CD4-positive, alpha-beta T cell (primary cell): ENCODE measurements around the gene PRR13. TPM values are rescaled to one million over a fixed set of nuclear protein-coding genes. Genes with fewer than 3 reads are reported as not detected.

Experiments
- ATAC-seq: fragments of 200-7000 bp; cut with Tn5 transposase; one replicate; pipeline ENCODE4 v1.10.0; 2022; ENCODE audit warnings: mild to moderate bottlenecking; ENCODE audit not compliant: poor library complexity
- CTCF ChIA-PET: fragments of 350-600 bp; sonication (Branson Sonifier 250); formaldehyde crosslinking; loops from one replicate; lab custom pipeline; 2021; ENCODE audit warnings: antibody characterized with exemption, inconsistent platforms; lab: Charles Lee
- POLR2A ChIA-PET: fragments of 350-600 bp; sonication (Branson Sonifier 250); formaldehyde crosslinking; loops from one replicate; lab custom pipeline; 2021; ENCODE audit warnings: antibody characterized with exemption, inconsistent platforms; lab: Charles Lee
- DNase-seq, 14 experiments: peaks; one replicate each; pipeline ENCODE4 v3.0.0-alpha.2; 2013 to 2020; ENCODE audit warnings: mixed read lengths in 2 of 14
- H3K27ac ChIP-seq, 2 donors: one replicate each; pipeline versions ENCODE4 v1.5.1 to v1.7.0; 2013; ENCODE audit warnings: low read length in 2 of 2, low read depth in 1 of 2, mild to moderate bottlenecking in 1 of 2
- H3K27me3 ChIP-seq, 2 experiments: 1 replicate in 1 of 2; 2 replicates in 1 of 2; pipeline versions ENCODE4 v1.6.1 to v1.7.0; 2013; ENCODE audit warnings: low read length in 2 of 2, control low read depth in 1 of 2, mild to moderate bottlenecking in 1 of 2, moderate library complexity in 1 of 2; ENCODE audit not compliant: insufficient read depth in 2 of 2, control insufficient read depth in 1 of 2
- H3K36me3 ChIP-seq: one replicate; pipeline ENCODE4 v1.6.1; 2013; ENCODE audit warnings: low read length, control low read depth; ENCODE audit not compliant: insufficient read depth
- H3K4me1 ChIP-seq: one replicate; pipeline ENCODE4 v1.6.1; 2013; ENCODE audit warnings: low read length, control low read depth; ENCODE audit not compliant: insufficient read depth
- H3K4me3 ChIP-seq: one replicate; pipeline ENCODE4 v1.5.1; 2013; ENCODE audit warnings: mild to moderate bottlenecking, low read length, moderate library complexity
- H3K9me3 ChIP-seq, 2 experiments: 1 replicate in 1 of 2; 2 replicates in 1 of 2; pipeline versions ENCODE4 v1.6.1 to v1.7.0; 2013; ENCODE audit warnings: low read length in 2 of 2, mild to moderate bottlenecking in 2 of 2, control low read depth in 1 of 2, moderate library complexity in 1 of 2; ENCODE audit not compliant: control insufficient read depth in 1 of 2, insufficient read depth in 1 of 2
- H3K27ac Mint-ChIP-seq: one replicate; pipeline ENCODE4 v1.8.0; 2020; ENCODE audit warnings: mixed read lengths
- H3K27me3 Mint-ChIP-seq: one replicate; pipeline ENCODE4 v1.8.0; 2021; ENCODE audit warnings: mixed read lengths
- H3K36me3 Mint-ChIP-seq: one replicate; pipeline ENCODE4 v1.8.0; 2021; ENCODE audit warnings: low read depth, mixed read lengths
- H3K4me1 Mint-ChIP-seq: one replicate; pipeline ENCODE4 v1.8.0; 2021; ENCODE audit warnings: low read depth, mixed read lengths
- H3K4me3 Mint-ChIP-seq: one replicate; pipeline ENCODE4 v1.8.0; 2020; ENCODE audit warnings: mild to moderate bottlenecking, mixed read lengths
- H3K9me3 Mint-ChIP-seq: one replicate; pipeline ENCODE4 v1.8.0; 2020; ENCODE audit warnings: mixed read lengths
- intact Hi-C, 2 experiments: fragments of 100-400 bp; cut with DNase I in 1 of 2; cut with micrococcal nuclease in 1 of 2; formaldehyde crosslinking; loops; one replicate each; pipeline versions ENCODE4 v1.15.1 to v1.9.0; 2023 to 2025; cut with DNase I, micrococcal nuclease
- total RNA-seq, 174 experiments: library from RNA in 2 of 174; stranded (reverse) in 2 of 174; gene quantifications; one replicate each; pipeline ENCODE4 v1.2.3 and lab custom pipeline; 2021 to 2026
- TF ChIP-seq, protein P1 (sequence below): fragments of 200-600 bp; IDR thresholded peaks from one replicate; pipeline ENCODE4 v1.8.0; 2022; ENCODE audit warnings: antibody characterized with exemption, mild to moderate bottlenecking

PRR13 gene
- total RNA-seq, 2 experiments from 2014 or later: 133 to 142 TPM

GRCh38 chr12:53482626-53483168, 41.2 kb downstream of the PRR13 start:
- TF ChIP-seq, protein P1, sequence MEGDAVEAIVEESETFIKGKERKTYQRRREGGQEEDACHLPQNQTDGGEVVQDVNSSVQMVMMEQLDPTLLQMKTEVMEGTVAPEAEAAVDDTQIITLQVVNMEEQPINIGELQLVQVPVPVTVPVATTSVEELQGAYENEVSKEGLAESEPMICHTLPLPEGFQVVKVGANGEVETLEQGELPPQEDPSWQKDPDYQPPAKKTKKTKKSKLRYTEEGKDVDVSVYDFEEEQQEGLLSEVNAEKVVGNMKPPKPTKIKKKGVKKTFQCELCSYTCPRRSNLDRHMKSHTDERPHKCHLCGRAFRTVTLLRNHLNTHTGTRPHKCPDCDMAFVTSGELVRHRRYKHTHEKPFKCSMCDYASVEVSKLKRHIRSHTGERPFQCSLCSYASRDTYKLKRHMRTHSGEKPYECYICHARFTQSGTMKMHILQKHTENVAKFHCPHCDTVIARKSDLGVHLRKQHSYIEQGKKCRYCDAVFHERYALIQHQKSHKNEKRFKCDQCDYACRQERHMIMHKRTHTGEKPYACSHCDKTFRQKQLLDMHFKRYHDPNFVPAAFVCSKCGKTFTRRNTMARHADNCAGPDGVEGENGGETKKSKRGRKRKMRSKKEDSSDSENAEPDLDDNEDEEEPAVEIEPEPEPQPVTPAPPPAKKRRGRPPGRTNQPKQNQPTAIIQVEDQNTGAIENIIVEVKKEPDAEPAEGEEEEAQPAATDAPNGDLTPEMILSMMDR: no peak
- H3K4me1 Mint-ChIP-seq: peaks cover 11% of the 10 kb centered on the region
- POLR2A ChIA-PET: interaction anchor here (0.9 to 3.6 kb wide), 7 partner anchors 10 to 30 kb away, joined by 3 to 24 read pairs (median 4); partner anchors contain the start of genes MAP3K12 and TARBP2
- intact Hi-C loops: no loop called here
- H3K27me3 Mint-ChIP-seq: no peaks in the 10 kb centered on the region
- ATAC-seq: no peak
- Histone ChIP-seq H3K4me3 (no peak overlapping the region), H3K27me3 (no peaks in the 10 kb centered on the region), H3K27ac (no peak overlapping the region), H3K4me1 (peaks cover 7% of the 10 kb centered on the region), H3K36me3 (peaks cover 94% of the 10 kb centered on the region), H3K9me3 (no peaks in the 10 kb centered on the region)
- no peaks in the 10 kb centered on the region for H3K9me3 Mint-ChIP-seq
- H3K27ac Mint-ChIP-seq: peak overlapping the region; percentile 5
- CTCF ChIA-PET: interaction anchor here (0.7 to 2.4 kb wide), 3 partner anchors 10 to 29 kb away, joined by 3 to 9 read pairs (median 3); no protein-coding TSS in a partner anchor
- peaks cover 83% of the 10 kb centered on the region for H3K36me3 Mint-ChIP-seq
- H3K4me3 Mint-ChIP-seq: no peak overlapping the region
- peak in 1 of 14 experiments; percentile 30 for DNase-seq

DNA sequence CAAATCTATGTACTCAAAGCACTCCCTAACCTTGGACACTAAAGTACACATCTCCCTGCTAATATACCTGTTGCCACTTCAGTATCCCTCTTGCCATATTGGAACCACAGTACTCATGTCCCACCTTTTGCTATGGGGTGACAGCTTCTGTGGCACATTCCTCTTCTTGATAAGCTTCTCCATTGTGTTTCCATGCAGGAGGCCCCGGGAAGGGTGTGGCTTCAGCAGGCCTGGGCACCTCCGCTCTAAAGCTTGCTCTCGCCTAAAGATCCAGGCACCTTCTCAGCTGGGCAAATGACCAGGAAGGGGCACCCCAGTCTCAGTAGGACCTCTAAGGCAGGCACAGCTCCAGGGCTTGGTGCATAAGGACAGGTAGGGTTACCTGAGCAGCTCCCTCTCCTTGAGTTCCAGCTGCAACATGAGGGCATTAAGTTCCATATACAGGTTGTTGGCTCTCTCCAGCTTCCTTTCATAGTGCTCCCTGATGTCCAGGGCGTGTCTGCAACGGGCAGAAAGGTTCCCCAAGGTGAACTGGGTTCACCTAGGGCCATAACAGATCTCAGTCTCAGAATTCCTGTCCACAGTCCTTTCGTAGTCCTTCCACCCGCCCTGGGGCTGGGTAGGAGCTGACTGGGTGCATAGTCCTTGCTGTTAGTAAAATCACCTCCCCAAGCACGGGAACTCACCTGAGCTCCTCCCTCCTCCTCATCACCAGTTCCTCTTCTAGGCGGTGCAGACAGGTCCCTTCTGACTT, 41.9 kb downstream of the PRR13 start:
- H3K4me1 Mint-ChIP-seq: peaks cover 11% of the 10 kb centered on the region
- TF ChIP-seq, protein P1: no peak
- no peaks in the 10 kb centered on the region for H3K9me3 ChIP-seq
- peaks cover 7% of the 10 kb centered on the region for H3K4me1 ChIP-seq
- H3K9me3 Mint-ChIP-seq: no peaks in the 10 kb centered on the region
- no peak overlapping the region for H3K27ac ChIP-seq
- DNase-seq (no peak), ATAC-seq (no peak)
- peaks cover 82% of the 10 kb centered on the region for H3K36me3 Mint-ChIP-seq
- H3K27me3 ChIP-seq: no peaks in the 10 kb centered on the region
- H3K27ac Mint-ChIP-seq: peak overlapping the region; percentile 5
- ChIA-PET CTCF (interaction anchor here (0.7 to 2.4 kb wide), 2 partner anchors 10 to 25 kb away, joined by 3 to 9 read pairs; no protein-coding TSS in a partner anchor), POLR2A (interaction anchor here (0.6 to 3.6 kb wide), 6 partner anchors 10 to 29 kb away, joined by 3 to 24 read pairs (median 5); partner anchors contain the start of genes MAP3K12 and TARBP2)
- H3K27me3 Mint-ChIP-seq: no peaks in the 10 kb centered on the region
- peak overlapping the region; percentile 51 for H3K4me3 Mint-ChIP-seq
- H3K4me3 ChIP-seq: no peak overlapping the region
- H3K36me3 ChIP-seq: peaks cover 87% of the 10 kb centered on the region
- intact Hi-C loops: no loop called here

DNA sequence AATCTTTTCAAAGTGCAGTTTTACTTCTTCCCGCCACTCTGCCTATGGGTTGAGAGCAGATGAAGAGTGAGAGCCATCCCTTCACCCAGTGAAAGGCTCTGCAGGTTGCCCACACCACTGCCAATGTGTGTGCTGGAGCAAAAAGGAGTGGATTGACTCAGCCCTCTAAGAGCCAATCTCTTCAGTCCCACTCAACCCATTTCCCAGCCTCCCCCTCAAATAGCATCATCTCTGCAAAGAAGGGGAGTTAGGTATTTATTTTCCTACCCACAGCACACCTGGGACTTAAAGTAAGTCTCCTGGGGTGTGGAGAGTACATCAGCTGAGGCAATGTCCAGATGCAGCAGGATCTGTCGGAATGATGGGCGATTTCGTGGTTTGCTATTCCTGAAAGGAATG, 42.4 kb downstream of the PRR13 start:
- CTCF ChIA-PET: no interaction called here
- Histone ChIP-seq H3K4me3 (no peak overlapping the region), H3K27ac (no peak overlapping the region), H3K9me3 (no peaks in the 10 kb centered on the region), H3K36me3 (peaks cover 81% of the 10 kb centered on the region), H3K4me1 (peaks cover 7% of the 10 kb centered on the region), H3K27me3 (no peaks in the 10 kb centered on the region)
- DNase-seq (no peak), ATAC-seq (no peak)
- intact Hi-C loops: no loop called here
- H3K4me1 Mint-ChIP-seq: peaks cover 11% of the 10 kb centered on the region
- peak overlapping the region; percentile 5 for H3K27ac Mint-ChIP-seq
- no peaks in the 10 kb centered on the region for H3K9me3 Mint-ChIP-seq
- no peaks in the 10 kb centered on the region for H3K27me3 Mint-ChIP-seq
- POLR2A ChIA-PET: interaction anchor here (0.6 to 3.6 kb wide), 3 partner anchors 11 to 20 kb away, joined by 3 to 24 read pairs (median 7); partner anchors contain the start of genes MAP3K12 and TARBP2
- H3K36me3 Mint-ChIP-seq: peaks cover 76% of the 10 kb centered on the region
- no peak overlapping the region for H3K4me3 Mint-ChIP-seq
- TF ChIP-seq, protein P1: no peak
